Lower lobe of right lung (tissue), 2 donors: Measurements from ENCODE around the gene CFAP119. TPM values are rescaled to one million over a fixed set of nuclear protein-coding genes. Genes with fewer than 3 reads are reported as not detected.
A peak's percentile ranks its signal among the peaks of the same experiment; 100 is the strongest.

Experiments used
- ATAC-seq, 2 donors: fragments of 200-7000 bp; cut with Tn5 transposase; one replicate each; pipeline ENCODE4 v1.9.1; 2020 to 2022; ENCODE audit warnings: mild to moderate bottlenecking in 2 of 2, moderate library complexity in 2 of 2
- DNase-seq: peaks from one replicate; pipeline ENCODE4 v3.0.0-alpha.2; 2020
- H3K27ac ChIP-seq: fragments of 200-600 bp; one replicate; pipeline ENCODE4 v1.8.0; 2022
- H3K27me3 ChIP-seq: fragments of 200-600 bp; one replicate; pipeline ENCODE4 v1.8.0; 2022; ENCODE audit warnings: low read depth
- H3K36me3 ChIP-seq: fragments of 200-600 bp; one replicate; pipeline ENCODE4 v1.8.0; 2022; ENCODE audit warnings: mild to moderate bottlenecking
- H3K4me1 ChIP-seq: fragments of 200-600 bp; one replicate; pipeline ENCODE4 v1.8.0; 2022
- H3K4me3 ChIP-seq: fragments of 200-600 bp; one replicate; pipeline ENCODE4 v1.8.0; 2022; ENCODE audit warnings: mild to moderate bottlenecking
- H3K9me3 ChIP-seq: fragments of 200-600 bp; one replicate; pipeline ENCODE4 v1.8.0; 2022
- intact Hi-C: fragments of 100-400 bp; cut with DNase I; formaldehyde crosslinking; loops from one replicate; pipeline ENCODE4 v1.11.0; 2022
- total RNA-seq: library from RNA; stranded (reverse); fragmentation: NEBNext Ultra II Directional; extraction: Animal tissue kit (Norgen Biotek cat#: 25700); gene quantifications from one replicate; pipeline ENCODE4 v1.2.1, GENCODE V29; 2021
- TF ChIP-seq, protein P1 (sequence below): fragments of 200-600 bp; IDR thresholded peaks from one replicate; pipeline ENCODE4 v1.8.0; 2022; ENCODE audit warnings: antibody characterized with exemption, mild to moderate bottlenecking
- donor health status: DM: no; HTN: yes; CAD: no; lungs with severe emphysema.

Gene CFAP119
- total RNA-seq, 1 donor from 2014 or later, result 11.1 TPM

DNA sequence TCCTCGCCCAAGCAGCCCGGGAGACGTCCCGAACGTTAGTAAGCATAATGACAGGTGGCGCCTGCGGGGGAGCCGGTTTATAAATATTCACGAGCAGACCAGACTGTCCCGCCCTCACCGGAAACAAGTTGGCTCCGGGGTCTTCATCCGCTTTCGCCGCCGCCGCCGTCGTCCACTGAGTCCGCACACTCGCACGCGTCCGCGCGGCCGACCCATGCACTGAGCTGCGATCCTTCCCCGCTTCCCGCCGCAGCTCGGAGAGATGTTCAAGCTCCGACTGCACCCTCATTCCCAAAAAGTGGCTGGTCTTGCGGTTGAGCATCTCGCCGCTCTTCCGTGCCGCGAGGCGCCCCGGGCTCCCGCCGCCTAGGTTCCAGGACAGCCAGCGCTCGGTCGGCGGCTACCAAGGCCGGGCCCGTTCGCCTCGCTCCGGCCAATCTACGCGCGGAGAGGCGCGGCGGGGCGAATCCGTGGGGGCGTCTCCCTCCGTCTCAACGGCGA lies 385 bp downstream of the CFAP119 start:
- Histone ChIP-seq H3K4me1 (peaks cover 27% of the 10 kb centered on the region), H3K36me3 (peaks cover 52% of the 10 kb centered on the region), H3K4me3 (peak overlapping the region; percentile 79), H3K27ac (peak overlapping the region; percentile 88), H3K27me3 (no peaks in the 10 kb centered on the region), H3K9me3 (no peaks in the 10 kb centered on the region)
- ATAC-seq, result peak; percentile 52 to 57
- no peak for DNase-seq
- intact Hi-C loops, result no loop called here
- TF ChIP-seq, protein P1, sequence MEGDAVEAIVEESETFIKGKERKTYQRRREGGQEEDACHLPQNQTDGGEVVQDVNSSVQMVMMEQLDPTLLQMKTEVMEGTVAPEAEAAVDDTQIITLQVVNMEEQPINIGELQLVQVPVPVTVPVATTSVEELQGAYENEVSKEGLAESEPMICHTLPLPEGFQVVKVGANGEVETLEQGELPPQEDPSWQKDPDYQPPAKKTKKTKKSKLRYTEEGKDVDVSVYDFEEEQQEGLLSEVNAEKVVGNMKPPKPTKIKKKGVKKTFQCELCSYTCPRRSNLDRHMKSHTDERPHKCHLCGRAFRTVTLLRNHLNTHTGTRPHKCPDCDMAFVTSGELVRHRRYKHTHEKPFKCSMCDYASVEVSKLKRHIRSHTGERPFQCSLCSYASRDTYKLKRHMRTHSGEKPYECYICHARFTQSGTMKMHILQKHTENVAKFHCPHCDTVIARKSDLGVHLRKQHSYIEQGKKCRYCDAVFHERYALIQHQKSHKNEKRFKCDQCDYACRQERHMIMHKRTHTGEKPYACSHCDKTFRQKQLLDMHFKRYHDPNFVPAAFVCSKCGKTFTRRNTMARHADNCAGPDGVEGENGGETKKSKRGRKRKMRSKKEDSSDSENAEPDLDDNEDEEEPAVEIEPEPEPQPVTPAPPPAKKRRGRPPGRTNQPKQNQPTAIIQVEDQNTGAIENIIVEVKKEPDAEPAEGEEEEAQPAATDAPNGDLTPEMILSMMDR, result no peak

DNA sequence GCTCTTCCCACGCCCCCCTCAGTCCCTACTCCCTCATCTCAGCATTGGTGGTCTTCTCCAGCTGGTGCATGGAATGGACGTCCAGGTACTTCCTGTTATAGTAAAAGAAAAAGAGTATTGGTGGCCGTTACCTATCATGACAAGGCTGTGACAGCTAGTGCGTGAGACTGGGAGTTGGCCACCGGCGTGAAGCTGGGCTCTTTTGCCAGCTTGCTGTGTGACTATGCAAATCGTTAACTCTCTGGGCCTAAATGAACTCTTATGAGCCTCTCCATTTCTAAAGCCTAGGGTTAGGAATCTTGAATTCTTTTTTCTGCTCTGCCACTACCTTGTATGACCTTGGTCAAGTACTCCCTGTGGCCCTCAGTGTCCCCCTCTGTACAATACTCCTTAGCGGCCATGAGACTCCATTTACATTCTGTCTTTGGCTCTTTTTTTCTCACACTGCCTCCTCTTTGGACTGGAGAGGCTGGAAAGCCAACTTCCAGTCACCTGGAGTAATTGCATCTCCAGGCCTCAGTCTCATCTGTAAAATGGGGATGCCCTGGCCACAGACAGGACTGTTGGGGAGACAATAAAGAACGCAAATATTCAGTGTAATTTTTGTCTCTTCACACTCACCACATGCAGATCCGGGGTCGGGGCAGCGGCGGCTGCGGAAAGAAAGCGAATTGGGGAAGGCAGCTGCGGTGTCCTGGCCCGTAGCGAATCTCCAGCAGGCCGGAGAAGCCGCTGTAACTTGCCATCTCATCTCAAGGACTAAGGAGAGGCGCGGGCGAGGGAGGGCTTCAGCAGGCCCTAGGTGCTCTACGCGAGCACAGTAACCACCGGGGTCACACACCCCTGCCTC lies 1.1 kb downstream of the CFAP119 start:
- Histone ChIP-seq H3K9me3 (no peaks in the 10 kb centered on the region), H3K27me3 (no peaks in the 10 kb centered on the region), H3K4me3 (peak overlapping the region; percentile 79), H3K4me1 (peaks cover 27% of the 10 kb centered on the region), H3K27ac (peak overlapping the region; percentile 88), H3K36me3 (peaks cover 52% of the 10 kb centered on the region)
- intact Hi-C loops, result no loop called here
- DNase-seq (no peak), ATAC-seq (no peak)
- TF ChIP-seq, protein P1, result no peak

DNA sequence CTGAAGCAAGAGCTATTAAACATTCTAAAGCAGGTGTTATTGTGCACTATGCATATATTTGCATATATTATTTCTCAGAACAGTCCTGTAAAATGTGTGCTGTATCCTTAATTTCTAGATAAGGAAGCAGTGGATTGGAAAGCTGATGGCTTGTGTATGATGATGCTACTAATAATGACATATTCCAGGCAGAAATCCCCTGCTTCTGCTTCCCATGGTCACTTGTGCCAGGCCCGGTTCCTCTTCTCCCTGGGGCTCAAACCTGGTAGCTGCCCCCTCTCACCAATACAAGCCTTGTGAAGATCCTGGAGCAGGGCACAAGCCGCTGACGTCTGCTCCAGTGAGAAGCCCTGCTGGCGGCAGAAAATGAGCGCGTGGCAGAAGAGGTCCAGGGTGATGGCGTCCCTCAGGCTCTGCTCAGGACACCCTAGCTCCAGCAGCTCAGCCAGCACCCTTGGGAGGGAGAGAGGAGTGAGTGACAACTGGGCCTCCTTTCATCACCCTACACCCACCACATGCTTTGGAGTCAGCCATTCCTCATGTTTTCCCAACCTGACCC lies 1.8 kb downstream of the CFAP119 start:
- H3K27ac ChIP-seq, result no peak overlapping the region
- ATAC-seq, result no peak
- no peak overlapping the region for H3K4me3 ChIP-seq
- intact Hi-C loops, result no loop called here
- H3K9me3 ChIP-seq, result no peaks in the 10 kb centered on the region
- no peaks in the 10 kb centered on the region for H3K27me3 ChIP-seq
- peaks cover 27% of the 10 kb centered on the region for H3K4me1 ChIP-seq
- peaks cover 52% of the 10 kb centered on the region for H3K36me3 ChIP-seq
- TF ChIP-seq, protein P1, result no peak
- DNase-seq, result no peak

DNA sequence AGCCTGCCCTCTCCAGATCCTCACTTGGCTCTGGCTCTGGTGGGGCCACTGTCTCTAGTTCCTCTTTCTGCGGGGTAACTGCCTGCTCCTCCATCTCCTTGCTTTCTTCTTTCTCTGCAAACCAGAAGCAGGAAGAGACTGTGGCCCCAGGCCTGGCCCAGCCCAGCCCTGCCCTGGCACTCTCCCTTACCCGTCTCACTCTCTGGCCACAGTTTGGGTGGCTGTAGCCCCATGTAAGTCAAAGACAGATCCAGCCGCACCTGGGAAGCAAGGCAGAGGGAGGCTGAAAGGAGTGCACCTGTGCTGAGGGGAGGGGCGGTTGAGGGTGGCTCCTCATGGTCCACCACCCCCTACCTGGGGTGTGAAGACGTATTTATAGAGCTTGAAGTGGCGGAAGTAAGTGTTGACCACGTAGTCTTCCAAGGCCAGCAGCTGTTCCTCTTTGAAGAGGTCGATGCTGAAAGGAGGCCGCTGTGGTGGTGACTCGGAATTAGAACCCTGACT lies 2.8 kb downstream of the CFAP119 start:
- H3K9me3 ChIP-seq, result no peaks in the 10 kb centered on the region
- ATAC-seq (no peak), DNase-seq (no peak)
- H3K4me3 ChIP-seq, result no peak overlapping the region
- TF ChIP-seq, protein P1, result no peak
- no peaks in the 10 kb centered on the region for H3K27me3 ChIP-seq
- peaks cover 52% of the 10 kb centered on the region for H3K36me3 ChIP-seq
- H3K27ac ChIP-seq, result peak overlapping the region; percentile 64
- H3K4me1 ChIP-seq, result peaks cover 25% of the 10 kb centered on the region
- intact Hi-C loops, result no loop called here

DNA sequence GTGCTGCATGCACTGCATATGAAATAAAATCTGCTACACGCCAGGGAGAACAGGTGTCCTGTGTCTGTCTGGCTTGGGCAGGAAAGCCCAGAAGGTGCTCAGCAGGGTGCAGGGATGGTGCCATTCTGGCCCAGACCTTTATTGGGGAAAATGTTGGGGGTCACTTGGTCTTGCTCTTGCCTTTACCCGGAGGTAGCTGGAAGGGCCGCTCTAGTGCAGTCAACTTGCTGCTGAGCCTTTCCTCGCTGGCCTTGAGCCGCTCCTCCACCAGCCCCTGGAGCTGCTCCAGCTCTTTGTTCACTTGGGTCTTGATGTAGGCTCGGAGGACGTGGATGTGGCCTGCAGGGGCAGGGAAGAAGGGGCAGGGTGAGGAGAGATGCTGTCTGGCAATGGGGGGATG lies 4.5 kb downstream of the CFAP119 start:
- TF ChIP-seq, protein P1, result no peak
- H3K4me3 ChIP-seq, result no peak overlapping the region
- peaks cover 9% of the 10 kb centered on the region for H3K4me1 ChIP-seq
- no peak overlapping the region for H3K27ac ChIP-seq
- ATAC-seq (no peak), DNase-seq (no peak)
- no peaks in the 10 kb centered on the region for H3K27me3 ChIP-seq
- no peaks in the 10 kb centered on the region for H3K9me3 ChIP-seq
- intact Hi-C loops, result no loop called here
- peaks cover 56% of the 10 kb centered on the region for H3K36me3 ChIP-seq
